Pulmonary artery endothelial cell (primary cell): Measurements from ENCODE around the gene RGS7. TPM values are rescaled to one million over a fixed set of nuclear protein-coding genes. Genes with fewer than 3 reads are reported as not detected.
"Not testable (repeated sequence)": the region's sequence is repeated elsewhere in the genome, so short reads cannot be mapped to it uniquely, and the experiment has no call there.

Experiments used
- DNase-seq: peaks from one replicate; pipeline ENCODE4 v3.0.0-alpha.2; 2011; ENCODE audit warnings: low read depth, low spot score
- total RNA-seq: library from RNA; depleted of rRNA; stranded (reverse); fragments of >200 nt; gene quantifications from 2 replicates; pipeline ENCODE4 v1.2.3, GENCODE V29; 2014

Gene RGS7
- total RNA-seq, 1 donor from 2014 or later = 0.40 TPM

DNA sequence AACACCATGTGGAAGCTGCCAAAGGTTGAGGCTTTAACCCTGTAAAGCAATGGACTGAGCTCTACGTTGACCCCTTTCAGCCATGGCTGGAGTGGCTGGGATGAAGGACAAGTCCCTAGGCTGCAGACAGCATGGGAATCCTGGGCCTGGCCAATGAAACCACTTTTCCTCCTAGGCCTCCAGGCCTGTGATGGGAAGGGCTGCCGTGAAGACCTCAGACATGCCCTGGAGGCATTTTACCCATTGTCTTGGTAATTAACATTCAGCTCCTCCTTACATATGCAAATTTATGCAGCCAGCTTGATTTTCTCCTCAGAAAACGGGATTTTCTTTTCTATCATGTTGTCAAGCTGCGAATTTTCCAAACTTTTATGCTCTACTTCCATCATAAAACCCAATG, 214.5 kb downstream of the RGS7 start:
- DNase-seq = no peak

DNA sequence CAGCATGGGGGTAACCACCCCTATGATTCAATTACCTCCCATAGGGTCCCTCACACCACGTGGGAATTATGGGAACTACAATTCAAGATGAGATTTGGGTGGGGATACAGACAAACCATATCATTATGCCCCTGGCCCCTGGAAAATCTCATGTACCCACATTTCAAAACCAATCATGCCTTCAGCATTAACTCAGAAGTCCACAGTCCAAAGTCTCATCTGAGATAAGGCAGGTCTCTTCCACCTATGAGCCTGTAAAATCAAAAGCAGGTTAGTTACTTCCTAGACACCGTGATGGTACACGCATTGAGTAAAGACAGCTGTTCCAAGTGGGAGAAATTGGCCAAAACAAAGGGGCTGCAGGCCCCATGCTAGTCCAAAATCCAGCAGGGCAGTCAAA, 215.4 kb downstream of the RGS7 start:
- DNase-seq = not testable (repeated sequence)

DNA sequence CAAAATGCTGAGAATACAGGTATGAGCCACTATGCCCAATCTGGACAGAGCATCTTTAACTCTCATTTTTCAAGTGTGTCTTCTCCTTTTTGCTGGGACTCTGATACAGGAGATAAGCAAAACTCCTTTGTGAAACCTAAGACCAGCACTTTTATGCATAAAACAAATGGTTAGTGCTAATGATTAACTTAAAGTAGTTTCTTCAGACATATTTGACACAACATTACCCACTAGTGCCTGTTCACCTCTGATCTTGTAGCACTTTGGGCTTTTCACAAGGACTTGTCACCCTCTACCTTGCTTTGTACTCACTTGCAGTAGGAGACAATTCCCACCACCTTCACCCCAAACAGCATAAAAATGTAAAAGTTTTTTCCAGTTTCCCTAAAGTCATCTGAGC, 216.3 kb downstream of the RGS7 start:
- DNase-seq = no peak

DNA sequence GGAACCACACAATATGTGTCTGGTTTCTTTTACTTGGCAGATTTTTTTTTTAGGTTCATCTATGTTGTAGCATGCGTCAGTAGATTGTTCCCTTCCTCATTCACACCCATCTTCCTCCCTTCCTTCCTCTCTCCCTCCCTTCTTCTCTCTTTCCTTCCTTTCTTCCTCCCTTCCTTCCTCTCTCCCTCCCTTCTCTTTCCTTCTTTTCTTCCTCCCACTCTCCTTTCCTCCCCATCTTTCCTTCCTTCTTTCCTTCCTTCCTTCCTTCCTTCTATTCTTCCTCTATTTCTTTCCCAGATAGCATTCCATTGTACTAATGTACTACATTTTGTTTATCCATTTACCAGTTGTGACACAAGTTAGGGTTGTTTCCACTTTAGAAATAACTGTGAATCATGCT, 218.0 kb downstream of the RGS7 start:
- DNase-seq = no peak

DNA sequence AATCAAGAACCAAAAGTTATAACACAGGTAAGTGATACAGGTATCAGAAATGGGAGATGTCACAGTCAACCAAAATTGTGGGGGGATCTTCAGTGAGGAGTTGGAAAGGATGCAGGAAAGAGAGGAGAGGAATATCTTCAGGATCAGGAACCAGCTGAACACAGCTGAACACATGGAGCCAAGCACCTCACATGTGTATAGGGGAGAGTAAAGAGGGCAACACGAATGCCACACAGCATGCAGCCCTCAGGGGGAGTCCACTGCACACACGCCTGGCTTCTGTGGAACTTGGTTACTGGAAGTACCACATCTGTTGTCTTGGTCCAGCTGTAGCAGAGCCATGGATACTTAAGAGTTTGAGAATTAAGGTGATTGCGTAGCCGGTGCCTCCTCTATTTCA, 218.8 kb downstream of the RGS7 start:
- DNase-seq = no peak

DNA sequence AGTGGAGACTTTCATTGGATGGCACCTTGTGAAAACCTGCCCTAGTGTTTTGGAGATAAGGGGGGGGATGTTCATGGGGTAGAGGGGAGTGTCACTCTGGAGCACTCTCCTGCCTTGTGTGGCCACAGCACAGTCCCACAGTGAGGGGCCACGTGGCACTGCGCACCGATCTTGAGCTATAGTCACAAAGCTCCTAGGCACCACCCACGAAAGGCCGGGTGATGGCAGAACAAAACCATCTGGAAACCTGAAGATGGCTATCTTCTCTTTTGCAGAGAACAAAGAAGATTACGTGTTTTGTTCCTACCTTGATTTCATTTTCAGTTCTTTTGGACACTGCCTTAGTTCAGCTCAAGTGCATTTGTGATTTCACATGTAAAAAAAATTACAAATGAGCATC, 220.6 kb downstream of the RGS7 start:
- DNase-seq = no peak

DNA sequence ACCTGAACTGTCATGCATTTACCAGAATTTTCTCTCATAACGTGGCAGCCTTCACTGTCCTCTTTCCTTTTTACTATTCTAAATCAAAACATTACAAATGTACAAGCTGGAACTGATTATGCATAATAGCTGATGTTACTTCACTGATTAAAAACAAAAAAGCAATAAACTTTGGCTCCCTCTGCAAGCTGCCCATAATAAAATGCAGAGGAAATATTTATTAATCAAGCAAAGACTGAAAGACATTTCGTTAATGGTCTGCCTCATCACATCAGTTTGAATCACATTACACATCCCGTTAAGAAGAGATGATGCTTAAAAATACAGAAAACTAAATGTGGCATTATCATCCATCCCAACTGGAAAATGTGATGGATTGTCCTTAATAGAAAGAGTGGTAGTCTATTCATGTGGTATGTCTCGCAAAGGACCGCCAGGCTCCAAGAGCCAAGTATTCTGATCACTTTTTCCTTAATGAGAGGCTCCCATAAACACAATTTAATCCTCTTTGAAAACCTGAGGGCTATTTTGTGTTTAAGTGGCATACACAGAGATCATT, 225.3 kb downstream of the RGS7 start:
- DNase-seq = no peak

DNA sequence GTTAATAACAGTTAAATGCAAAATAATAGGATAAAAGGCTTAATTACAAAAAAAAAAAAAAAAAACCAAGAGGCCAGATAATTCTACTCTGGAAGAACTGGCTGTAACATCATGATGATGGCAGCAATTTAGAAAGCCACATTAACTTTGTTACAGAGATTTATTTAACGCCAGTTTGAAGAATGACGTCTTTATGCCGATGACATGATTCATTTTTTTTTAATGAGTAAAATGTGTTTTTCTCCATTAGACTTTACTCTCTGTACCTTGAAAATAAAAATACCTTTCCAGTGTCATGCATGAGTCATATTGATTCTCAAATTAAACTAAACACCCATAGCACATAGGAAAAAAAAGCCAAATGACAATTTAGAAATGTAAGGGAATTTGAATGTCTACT, 226.1 kb downstream of the RGS7 start:
- DNase-seq = no peak

DNA sequence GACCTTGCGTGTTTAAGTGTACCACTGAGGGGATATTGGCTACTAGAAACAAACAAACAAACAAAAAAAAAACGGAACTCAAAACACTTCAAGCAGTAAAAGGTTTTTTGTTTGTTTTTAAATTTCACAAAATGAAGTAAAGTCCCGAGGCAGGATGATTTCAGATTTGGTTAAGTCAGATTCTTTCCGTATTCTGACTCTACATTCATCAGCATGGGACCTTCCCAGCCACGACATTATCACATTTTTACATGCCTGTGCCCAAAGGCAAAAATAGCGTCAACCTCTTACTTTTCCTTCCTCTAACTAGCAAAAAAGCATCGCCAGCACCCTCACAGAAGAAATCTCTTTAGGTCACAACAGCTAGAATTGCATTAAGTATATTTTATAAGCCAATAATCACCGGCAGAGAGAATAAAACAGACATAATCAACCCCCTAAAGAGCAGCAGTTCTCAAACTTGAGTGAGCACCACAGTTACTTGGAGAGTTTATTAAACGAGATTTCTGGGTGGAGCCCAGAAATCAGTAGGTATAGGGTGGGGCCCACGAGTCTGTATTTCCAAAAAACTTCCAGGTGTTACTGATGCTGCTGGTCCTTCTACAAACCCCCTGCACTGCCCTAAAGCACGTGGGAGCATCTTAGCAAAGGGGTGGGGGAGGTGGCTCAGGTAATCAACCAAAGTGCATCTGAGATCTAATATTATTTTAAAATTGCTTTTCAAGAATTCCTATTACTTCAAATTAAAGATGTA, 227.6 kb downstream of the RGS7 start:
- no peak for DNase-seq

DNA sequence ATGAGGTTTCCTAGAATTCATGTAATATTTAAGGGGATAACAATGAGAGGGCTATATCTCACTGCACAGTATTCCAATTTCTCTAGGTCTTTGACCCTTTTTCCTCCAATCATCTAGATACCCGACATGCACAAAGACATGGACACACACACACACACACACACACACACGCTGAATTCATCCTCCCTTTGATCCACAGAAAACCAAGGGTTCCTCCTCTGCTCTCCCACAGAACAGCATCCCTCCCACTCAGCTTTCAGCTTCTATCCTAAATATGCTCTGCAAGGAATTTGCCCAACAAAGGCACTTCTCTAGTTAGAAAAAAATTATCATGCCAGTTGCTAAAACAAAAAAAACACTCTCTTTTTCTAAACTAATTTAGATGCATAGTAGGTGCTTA, 231.7 kb downstream of the RGS7 start:
- no peak for DNase-seq

DNA sequence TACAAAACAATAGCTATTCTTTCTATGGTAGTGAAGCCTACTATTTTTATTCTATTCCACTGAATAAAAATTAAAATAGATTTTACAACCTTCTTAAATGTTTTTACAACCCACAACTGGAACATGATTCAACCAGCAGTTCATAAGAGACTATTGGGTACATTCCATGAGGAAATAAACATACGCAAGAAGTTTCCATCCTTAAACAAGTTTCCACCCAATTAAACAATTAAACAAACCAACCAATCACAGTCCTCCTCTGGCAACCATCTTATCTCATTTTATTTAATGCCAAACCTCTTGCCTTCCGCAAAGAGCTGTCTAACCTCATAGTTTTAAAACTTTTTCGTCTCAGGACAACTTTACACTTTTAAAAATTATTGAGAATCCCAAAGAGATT, 239.0 kb downstream of the RGS7 start:
- no peak for DNase-seq

DNA sequence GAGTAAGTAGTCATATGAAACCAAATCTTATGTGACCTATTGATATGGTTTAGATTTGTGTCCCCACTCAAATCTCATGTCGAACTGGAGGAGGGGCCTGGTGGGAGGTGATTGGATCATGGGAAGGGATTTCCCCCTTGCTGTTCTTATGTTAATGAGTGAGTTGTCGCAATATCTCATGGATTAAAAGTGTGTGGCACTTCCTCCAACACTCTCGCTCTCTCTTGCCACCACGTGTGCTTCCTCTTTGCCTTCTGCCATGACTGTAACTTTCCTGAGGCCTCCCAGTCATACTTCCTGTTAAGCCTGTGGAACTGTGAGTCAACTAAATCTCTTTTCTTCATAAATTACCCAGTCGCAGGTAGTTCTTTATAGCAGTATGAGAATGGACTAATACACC, 241.2 kb downstream of the RGS7 start:
- no peak for DNase-seq

DNA sequence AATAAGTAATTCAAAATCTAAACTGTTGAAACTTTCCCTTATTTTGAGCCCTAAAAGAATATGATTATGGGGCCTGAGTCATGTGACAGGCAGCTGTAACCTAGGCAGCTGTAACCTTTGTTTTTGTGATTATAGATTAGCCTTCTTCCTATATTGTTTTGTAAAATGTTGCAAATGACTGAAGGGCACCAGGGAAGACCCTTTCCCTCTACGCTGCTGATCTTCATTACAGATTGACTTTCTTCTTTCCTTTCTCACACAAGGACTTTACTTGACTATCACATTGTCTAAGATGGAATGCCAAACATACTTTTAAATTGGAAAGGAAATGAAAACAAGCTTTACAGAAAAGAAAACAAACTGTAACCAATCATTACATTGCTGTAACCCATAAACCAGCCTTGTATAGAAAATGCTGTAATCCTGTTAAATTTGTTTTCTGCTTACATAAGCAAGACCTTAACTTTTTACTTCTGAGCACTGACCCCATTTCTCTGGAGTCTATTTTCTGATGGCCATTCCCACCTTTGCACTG, 242.2 kb downstream of the RGS7 start:
- no peak for DNase-seq

DNA sequence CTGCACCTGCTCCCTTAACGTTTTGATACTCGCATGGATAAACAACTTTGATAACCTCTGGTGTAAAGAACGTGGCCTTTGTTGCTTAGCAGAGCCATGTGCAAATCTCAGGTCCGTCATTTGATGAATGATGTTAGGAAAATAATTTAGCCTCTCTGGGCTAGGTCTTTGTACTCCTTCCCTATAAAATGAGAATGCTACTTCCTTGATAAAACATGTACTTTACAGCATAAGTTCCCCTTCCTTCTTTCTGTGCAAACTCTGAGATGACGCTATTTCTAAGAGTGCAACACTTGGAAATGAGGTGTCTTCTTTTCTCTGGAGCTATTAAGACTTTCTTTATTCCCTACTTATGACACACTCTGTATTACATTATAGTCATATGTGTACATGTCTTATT, 243.4 kb downstream of the RGS7 start:
- DNase-seq = no peak

DNA sequence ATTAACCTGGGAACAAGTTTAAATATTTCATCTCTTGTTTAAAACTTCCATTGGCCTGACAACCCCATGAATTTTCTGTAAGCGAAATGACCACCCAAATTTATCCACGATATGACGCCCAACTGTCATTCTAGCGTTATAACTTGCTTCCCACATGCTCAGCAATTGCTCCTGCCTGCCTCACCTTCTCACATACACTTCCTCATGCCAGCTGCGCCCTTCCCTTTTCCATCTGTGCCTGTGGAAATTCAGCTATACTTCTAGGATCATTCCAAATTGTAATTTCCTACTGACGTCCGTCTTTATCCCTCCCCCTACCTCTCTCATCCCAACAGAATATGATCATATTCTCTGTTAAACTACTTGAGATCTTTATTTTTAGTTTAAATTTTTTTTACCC, 248.0 kb downstream of the RGS7 start:
- DNase-seq = no peak

DNA sequence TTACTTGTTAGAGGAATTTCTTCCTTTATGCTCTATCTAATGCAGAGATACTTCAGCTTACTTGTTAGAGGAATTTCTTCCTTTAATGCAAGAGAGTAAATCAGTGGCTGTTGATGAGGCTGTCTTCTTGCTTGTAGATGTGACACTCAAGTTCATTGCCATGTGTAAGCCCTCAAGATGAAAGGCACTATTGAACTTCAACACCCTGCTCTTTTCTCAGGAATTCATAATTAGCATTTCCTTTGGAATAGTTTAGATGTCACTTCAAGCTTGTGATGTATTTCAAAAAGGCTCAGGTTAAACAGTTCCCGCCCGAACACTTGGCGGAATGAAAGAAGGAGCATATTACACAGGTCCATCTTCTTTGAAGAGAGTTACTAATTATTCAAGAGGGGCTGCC, 251.9 kb downstream of the RGS7 start:
- DNase-seq = no peak

DNA sequence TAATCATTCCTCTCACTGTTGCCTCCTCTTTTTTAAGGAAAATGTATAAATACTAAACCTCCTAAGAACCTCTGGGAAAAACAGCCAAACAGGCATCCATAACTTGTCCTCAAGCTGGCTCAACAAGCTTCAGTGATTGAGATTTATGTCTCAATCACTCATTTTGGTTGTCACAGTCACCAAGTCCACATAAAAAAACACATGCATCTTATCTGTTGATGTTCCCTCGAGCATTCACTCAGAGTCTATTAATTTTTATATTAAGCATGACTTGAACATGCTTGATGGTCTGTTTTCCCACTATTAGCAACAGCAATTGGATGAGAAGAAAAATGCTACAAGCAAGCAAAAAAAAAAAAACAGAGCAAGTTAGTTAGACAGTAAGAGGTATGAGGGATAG, 254.3 kb downstream of the RGS7 start:
- DNase-seq = no peak

DNA sequence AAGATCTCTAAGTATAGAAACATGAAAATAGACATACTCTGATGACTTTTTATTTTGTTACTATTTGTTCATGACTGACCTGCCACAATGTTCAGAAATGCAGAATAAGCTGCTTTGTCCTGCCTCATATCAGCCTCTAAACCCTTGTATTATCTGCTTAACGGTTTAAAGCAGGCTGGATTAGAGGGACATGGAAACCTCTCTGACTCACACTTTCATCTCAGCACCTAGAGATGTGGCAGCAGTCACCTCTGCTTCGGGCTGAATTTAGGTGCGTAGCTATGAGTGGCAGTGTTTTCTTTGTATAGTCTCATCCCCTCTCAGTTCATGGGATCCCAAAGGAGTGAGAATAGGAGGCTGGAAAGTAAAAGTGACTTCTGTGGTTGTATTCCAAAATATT, 255.4 kb downstream of the RGS7 start:
- DNase-seq = no peak

DNA sequence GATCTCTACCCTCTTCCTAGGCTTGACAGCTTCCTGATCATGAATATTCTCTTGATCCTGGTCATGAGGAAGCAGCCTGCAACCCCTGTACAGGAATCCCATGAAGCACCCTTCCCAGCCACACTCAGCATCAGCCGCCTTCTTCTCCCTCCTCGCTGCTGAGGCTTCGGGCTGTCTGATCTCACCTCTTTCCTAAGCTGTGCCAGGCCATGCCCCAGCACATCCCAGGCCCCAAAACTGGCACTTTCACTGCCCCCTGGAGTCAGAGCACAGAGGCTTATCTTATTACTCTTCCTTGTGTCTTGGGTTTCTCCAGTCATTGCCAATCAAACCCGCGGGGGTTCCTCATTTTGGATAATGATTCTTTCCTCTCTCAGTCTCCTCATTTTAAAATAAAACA, 259.5 kb downstream of the RGS7 start:
- DNase-seq = no peak

DNA sequence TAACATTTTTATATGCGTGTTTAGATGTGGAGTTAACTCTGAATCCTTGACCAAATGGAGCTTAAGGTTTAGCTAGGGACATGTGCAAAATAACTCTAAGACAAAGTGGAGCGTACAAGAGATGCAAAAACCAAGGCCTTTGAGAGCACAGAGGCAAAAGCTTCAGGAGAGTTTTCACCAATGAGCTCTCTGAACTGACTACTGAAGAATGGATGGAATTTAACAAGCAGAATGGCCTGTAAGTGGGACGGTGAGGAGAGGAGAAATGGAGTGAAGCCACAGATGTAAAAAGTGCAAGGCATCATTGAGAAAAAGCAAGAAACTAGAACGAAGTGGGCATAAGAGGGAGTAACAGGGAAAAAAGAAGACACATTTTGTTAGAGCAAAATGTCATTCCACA, 260.0 kb downstream of the RGS7 start:
- DNase-seq = no peak

DNA sequence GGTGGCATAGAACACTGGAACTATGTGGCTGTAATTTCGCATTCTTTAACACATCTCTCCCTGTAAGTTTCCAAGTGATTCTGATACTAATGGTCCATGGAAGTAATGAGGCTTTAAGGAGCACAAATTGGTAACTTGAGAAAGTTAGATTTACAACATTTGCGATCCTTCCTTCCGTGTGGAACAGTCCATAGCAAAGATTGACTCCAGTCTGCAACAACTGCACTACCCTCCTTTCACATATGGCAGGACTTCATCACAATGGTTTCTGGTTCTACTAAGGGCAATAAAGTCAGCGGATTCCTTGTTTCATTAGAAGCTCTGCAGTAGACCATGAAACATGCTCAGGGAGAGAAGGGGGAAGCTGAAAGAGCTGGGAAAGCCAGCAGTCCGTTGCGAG, 261.2 kb downstream of the RGS7 start:
- no peak for DNase-seq

DNA sequence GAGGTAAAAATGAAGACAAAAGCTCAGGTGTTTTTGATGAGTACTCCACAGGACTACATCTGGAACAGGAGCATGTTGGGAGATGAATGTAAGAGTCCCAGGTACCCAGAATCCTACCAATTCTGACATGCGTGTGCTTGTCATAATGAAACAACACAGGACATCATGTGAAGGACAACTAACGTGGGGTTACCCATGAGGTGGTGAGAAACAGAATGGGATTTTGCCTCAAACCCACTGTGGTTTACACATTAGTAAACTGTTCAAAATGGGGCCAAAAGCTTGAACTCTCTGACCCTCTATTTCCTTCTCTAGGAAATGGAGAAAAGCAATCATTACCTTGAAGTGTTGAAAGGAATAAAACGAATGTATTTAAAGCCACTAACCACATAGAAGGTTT, 266.2 kb downstream of the RGS7 start:
- no peak for DNase-seq

DNA sequence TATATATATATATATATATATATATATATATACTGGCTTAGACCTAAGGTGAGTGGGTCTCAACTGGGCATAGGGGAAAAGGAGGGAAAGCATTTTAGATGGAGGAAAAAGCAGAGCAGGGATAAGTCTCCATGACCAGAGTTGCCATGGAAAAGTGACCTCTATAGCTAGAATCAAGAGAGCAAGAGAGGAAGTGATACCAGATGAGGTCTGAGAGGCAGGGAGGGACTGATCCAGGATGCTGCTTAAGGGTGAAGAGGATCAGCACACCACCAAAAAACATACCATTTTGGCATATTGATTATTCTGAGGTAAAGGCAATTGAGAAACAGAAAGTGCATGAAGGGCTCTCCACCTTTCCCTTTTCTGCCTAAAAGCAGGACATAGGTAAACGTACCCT, 267.9 kb downstream of the RGS7 start:
- not testable (repeated sequence) for DNase-seq
